Body of pancreas (tissue), 4 donors: ENCODE data around the gene ZCCHC10.

Experiments used
- POLR2A ChIP-seq, 3 donors: fragments of 450-650 bp; IDR thresholded peaks; one replicate each; pipeline ENCODE4 v1.6.1; 2016; ENCODE audit warnings: antibody characterized with exemption in 3 of 3, mild to moderate bottlenecking in 2 of 3
- TF ChIP-seq, protein P1 (sequence below), 7 experiments: fragments of 450-650 bp in 4 of 7; fragments of 200-600 bp in 3 of 7; sonication (generic) in 3 of 7; IDR thresholded peaks; one replicate each; pipeline ENCODE4 v1.5.1; 2016 to 2019; ENCODE audit warnings: antibody characterized with exemption in 7 of 7

DNA sequence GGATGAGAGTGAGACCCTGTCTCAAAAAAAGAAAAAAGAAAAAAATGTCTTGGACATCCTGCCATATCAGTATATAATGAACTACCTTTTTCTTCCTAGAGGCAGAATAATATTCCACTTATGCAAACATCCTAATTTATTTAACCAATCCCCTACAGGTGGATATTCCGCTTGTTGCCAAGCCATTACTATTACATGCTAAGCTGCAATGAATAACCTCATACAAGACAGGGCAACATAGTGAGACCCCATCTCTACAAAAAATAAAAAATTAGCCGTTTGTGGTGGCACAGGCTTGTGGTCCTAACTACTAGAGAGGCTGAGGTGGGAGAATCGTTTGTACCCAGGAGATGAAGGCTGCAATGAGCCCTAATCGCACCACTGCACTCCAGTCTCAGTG lies 61.2 kb downstream of the ZCCHC10 start:
- TF ChIP-seq, protein P1, sequence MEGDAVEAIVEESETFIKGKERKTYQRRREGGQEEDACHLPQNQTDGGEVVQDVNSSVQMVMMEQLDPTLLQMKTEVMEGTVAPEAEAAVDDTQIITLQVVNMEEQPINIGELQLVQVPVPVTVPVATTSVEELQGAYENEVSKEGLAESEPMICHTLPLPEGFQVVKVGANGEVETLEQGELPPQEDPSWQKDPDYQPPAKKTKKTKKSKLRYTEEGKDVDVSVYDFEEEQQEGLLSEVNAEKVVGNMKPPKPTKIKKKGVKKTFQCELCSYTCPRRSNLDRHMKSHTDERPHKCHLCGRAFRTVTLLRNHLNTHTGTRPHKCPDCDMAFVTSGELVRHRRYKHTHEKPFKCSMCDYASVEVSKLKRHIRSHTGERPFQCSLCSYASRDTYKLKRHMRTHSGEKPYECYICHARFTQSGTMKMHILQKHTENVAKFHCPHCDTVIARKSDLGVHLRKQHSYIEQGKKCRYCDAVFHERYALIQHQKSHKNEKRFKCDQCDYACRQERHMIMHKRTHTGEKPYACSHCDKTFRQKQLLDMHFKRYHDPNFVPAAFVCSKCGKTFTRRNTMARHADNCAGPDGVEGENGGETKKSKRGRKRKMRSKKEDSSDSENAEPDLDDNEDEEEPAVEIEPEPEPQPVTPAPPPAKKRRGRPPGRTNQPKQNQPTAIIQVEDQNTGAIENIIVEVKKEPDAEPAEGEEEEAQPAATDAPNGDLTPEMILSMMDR (IDR thresholded peaks at IDR 0.05) = no peak
- TF ChIP-seq POLR2A (IDR thresholded peaks at IDR 0.05) = no peak
